ENCODE measurements around the gene CCL5.

CCL5 gene

GRCh38 chr17:35889818-35890773, 9.9 kb upstream of the CCL5 start:
- no peak overlapping the region for H3K4me2 ChIP-seq (ENCODE audit: low read length)
- H3K27ac ChIP-seq (ENCODE audit: low read length), result no peak overlapping the region

GRCh38 chr17:35889241-35889640, 9.1 kb upstream of the CCL5 start:
- peaks cover 20% of the 10 kb centered on the region for H3K4me1 ChIP-seq (ENCODE audit: low read length)
- H4K20me1 ChIP-seq (ENCODE audit: insufficient read depth, low read length), result no peaks in the 10 kb centered on the region
- no peaks in the 10 kb centered on the region for H3K9me3 ChIP-seq (ENCODE audit: insufficient read depth, low read length)
- H3K4me3 ChIP-seq (ENCODE audit: low read length), result no peak overlapping the region
- no peak overlapping the region for H3K9ac ChIP-seq (ENCODE audit: low read length)
- H2AFZ ChIP-seq (ENCODE audit: low read depth, low read length), result no peak overlapping the region
- H3K79me2 ChIP-seq (ENCODE audit: low read length), result no peaks in the 10 kb centered on the region
- no peaks in the 10 kb centered on the region for H3K36me3 ChIP-seq (replicated peaks; ENCODE audit: low read depth, low read length)
- TF ChIP-seq EZH2phosphoT487 (IDR thresholded peaks at IDR 0.05; ENCODE audit: low read depth) (no peak), CTCF (IDR thresholded peaks at IDR 0.05; ENCODE audit: low read depth, low read length) (no peak)
- H3K27me3 ChIP-seq (ENCODE audit: low read depth, low read length), result no peaks in the 10 kb centered on the region
- H3K27ac ChIP-seq (ENCODE audit: low read length), result no peak overlapping the region
- H3K4me2 ChIP-seq (ENCODE audit: low read length), result no peak overlapping the region

More at GRCh38 chr17:35889818-35890773, 9.9 kb upstream of the CCL5 start:
- H3K9me3 ChIP-seq (ENCODE audit: insufficient read depth, low read length), result no peaks in the 10 kb centered on the region
- no peaks in the 10 kb centered on the region for H3K36me3 ChIP-seq (replicated peaks; ENCODE audit: low read depth, low read length)
- no peaks in the 10 kb centered on the region for H3K27me3 ChIP-seq (ENCODE audit: low read depth, low read length)
- TF ChIP-seq CTCF (IDR thresholded peaks at IDR 0.05; ENCODE audit: low read depth, low read length) (no peak), EZH2phosphoT487 (IDR thresholded peaks at IDR 0.05; ENCODE audit: low read depth) (no peak)
- H4K20me1 ChIP-seq (ENCODE audit: insufficient read depth, low read length), result no peaks in the 10 kb centered on the region
- H3K79me2 ChIP-seq (ENCODE audit: low read length), result no peaks in the 10 kb centered on the region
- no peak overlapping the region for H3K9ac ChIP-seq (ENCODE audit: low read length)
- no peak overlapping the region for H3K4me3 ChIP-seq (ENCODE audit: low read length)
- peaks cover 20% of the 10 kb centered on the region for H3K4me1 ChIP-seq (ENCODE audit: low read length)
- H2AFZ ChIP-seq (ENCODE audit: low read depth, low read length), result no peak overlapping the region

GRCh38 chr17:35878361-35878760, 1.8 kb downstream of the CCL5 start:
- Histone ChIP-seq H2AFZ (ENCODE audit: low read depth, low read length) (no peak overlapping the region), H3K4me1 (ENCODE audit: low read length) (peaks cover 20% of the 10 kb centered on the region), H3K27ac (ENCODE audit: low read length) (no peak overlapping the region), H3K4me2 (ENCODE audit: low read length) (no peak overlapping the region), H3K36me3 (replicated peaks; ENCODE audit: low read depth, low read length) (peaks cover 2% of the 10 kb centered on the region), H3K4me3 (ENCODE audit: low read length) (no peak overlapping the region), H3K9ac (ENCODE audit: low read length) (no peak overlapping the region), H3K27me3 (ENCODE audit: low read depth, low read length) (no peaks in the 10 kb centered on the region), H3K79me2 (ENCODE audit: low read length) (no peaks in the 10 kb centered on the region), H4K20me1 (ENCODE audit: insufficient read depth, low read length) (no peaks in the 10 kb centered on the region), H3K9me3 (ENCODE audit: insufficient read depth, low read length) (no peaks in the 10 kb centered on the region)
- TF ChIP-seq CTCF (IDR thresholded peaks at IDR 0.05; ENCODE audit: low read depth, low read length) (no peak), EZH2phosphoT487 (IDR thresholded peaks at IDR 0.05; ENCODE audit: low read depth) (no peak)

- Histone ChIP-seq H3K9me3 (ENCODE audit: insufficient read depth, low read length) (no peaks in the 10 kb centered on the region), H3K27me3 (ENCODE audit: low read depth, low read length) (no peaks in the 10 kb centered on the region), H3K4me1 (ENCODE audit: low read length) (peaks cover 20% of the 10 kb centered on the region), H2AFZ (ENCODE audit: low read depth, low read length) (no peak overlapping the region), H3K4me2 (ENCODE audit: low read length) (no peak overlapping the region), H3K79me2 (ENCODE audit: low read length) (no peaks in the 10 kb centered on the region), H3K36me3 (replicated peaks; ENCODE audit: low read depth, low read length) (peaks cover 2% of the 10 kb centered on the region), H3K4me3 (ENCODE audit: low read length) (no peak overlapping the region), H3K27ac (ENCODE audit: low read length) (no peak overlapping the region), H4K20me1 (ENCODE audit: insufficient read depth, low read length) (no peaks in the 10 kb centered on the region), H3K9ac (ENCODE audit: low read length) (no peak overlapping the region)
- no peak for TF ChIP-seq CTCF (IDR thresholded peaks at IDR 0.05; ENCODE audit: low read depth, low read length)
- TF ChIP-seq EZH2phosphoT487 (IDR thresholded peaks at IDR 0.05; ENCODE audit: low read depth), result no peak
Measured at GRCh38 chr17:35877345-35878029, 2.7 kb downstream of the CCL5 start.

All from OCI-LY3 (cell line).